BE2C (cell line): ENCODE results near the gene TRIM16. TPM values are rescaled to one million over a fixed set of nuclear protein-coding genes. Genes with fewer than 3 reads are reported as not detected.
"Not testable (repeated sequence)": the region's sequence is repeated elsewhere in the genome, so short reads cannot be mapped to it uniquely, and the experiment has no call there.

Experiments
- DNase-seq: peaks from one replicate; pipeline ENCODE4 v3.0.0-alpha.2; 2020
- H3K27me3 ChIP-seq: fragments of 250-450 bp; sonication (Bioruptor Pico); 2 replicates; pipeline ENCODE4 v1.5.1; 2020; ENCODE audit warnings: mild to moderate bottlenecking
- H3K36me3 ChIP-seq: fragments of 250-450 bp; sonication (Bioruptor Pico); 2 replicates; pipeline ENCODE4 v1.5.1; 2020; ENCODE audit warnings: mild to moderate bottlenecking
- H3K4me1 ChIP-seq: fragments of 250-450 bp; sonication (Bioruptor Pico); 2 replicates; pipeline ENCODE4 v1.5.1; 2020
- H3K4me3 ChIP-seq: 2 replicates; pipeline ENCODE4 v1.5.1; 2011; ENCODE audit warnings: low read depth, low read length
- H3K9me3 ChIP-seq: fragments of 250-450 bp; sonication (Bioruptor Pico); 2 replicates; pipeline ENCODE4 v1.5.1; 2020
- polyA plus RNA-seq: library from polyadenylated mRNA; unstranded; fragments of >200 nt; gene quantifications from one replicate; pipeline ENCODE4 v1.2.1, GENCODE V29; 2012; ENCODE audit warnings: low read depth, missing spikeins; ENCODE audit not compliant: insufficient read length, insufficient read depth

Gene TRIM16
- 45.3 TPM for polyA plus RNA-seq

DNA sequence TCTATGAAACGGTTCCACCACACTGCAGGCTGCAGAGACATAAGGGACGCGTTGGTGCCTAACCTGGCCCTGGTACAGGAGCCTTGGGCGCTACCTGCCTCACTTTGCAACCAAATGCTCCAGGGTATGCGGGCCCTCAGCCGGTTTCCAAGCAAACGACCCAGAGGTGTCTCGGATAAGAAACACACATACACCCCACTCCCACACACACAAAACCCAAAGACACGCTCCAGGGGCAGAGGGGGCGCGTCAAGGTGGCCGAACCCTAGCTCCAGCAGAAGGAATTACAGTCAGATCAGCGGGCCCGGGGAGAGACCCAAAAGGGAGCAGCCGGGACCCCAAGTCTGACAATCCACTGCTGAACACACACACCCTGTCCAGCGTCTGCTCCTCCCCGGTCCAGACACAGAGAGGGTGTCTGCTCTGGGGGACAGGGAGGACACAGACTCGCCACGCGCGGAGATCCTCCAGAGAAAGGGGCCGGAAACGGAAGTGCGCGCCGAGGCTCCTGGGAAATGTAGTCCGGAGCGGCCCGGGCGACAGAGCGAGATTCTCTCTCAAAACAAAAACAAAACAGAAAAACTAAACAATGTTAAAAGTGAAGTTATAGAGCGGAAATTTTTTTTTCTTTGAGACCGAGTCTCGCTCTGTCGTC, at the start of gene TRIM16:
Gene TRIM16 (minus strand): TSS at position 488 of the 655 bp plus-strand sequence. CDS start 32,702 bp downstream, outside the sequence.
- H3K4me3 ChIP-seq, result peak within 1 kb of the TSS; percentile 63
- H3K4me1 ChIP-seq, H3K9me3 ChIP-seq, H3K36me3 ChIP-seq, H3K27me3 ChIP-seq: not testable (repeated sequence)
- peak; percentile 64 for DNase-seq

DNA sequence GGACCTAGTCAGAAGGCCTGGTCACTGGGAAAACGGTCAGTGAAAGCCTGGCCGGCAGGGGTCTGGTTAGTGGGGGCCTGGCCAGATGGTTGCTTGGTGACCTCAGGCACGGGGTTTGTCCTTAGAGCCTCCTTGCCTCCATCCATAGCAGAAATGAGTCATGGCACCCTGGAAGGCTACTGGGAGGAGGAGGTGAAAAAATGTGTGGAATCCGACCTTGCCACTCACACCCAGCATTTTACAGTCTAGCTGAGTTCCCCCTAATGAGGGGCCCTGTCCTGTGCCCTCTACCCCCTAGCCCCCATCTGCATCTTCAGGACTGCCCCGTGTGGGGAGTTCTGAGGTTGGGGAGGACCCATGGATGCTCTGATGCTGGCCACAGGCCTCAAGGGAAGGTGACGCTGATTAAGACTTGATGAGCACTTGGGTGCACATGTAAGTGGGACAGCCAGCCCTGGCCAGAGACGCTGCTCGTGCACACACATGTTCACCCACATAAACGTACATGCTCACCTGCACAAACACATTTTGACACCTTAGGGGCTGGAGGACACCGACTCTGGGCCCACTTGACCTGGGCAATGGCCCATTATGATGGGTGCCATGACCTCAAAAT, 49.2 kb upstream of the TRIM16 start:
- H3K36me3 ChIP-seq, H3K9me3 ChIP-seq, H3K4me3 ChIP-seq, H3K27me3 ChIP-seq, H3K4me1 ChIP-seq, DNase-seq: not testable (repeated sequence)

- H3K36me3 ChIP-seq, DNase-seq, H3K27me3 ChIP-seq, H3K4me1 ChIP-seq, H3K4me3 ChIP-seq, H3K9me3 ChIP-seq: not testable (repeated sequence)
Observed at GRCh38 chr17:15731900-15732299, 47.8 kb upstream of the TRIM16 start, which contains the start of gene TBC1D26. Gene TBC1D26 (plus strand): TSS chr17:15732283. CDS start chr17:15735349, 3,066 bp downstream.

DNA sequence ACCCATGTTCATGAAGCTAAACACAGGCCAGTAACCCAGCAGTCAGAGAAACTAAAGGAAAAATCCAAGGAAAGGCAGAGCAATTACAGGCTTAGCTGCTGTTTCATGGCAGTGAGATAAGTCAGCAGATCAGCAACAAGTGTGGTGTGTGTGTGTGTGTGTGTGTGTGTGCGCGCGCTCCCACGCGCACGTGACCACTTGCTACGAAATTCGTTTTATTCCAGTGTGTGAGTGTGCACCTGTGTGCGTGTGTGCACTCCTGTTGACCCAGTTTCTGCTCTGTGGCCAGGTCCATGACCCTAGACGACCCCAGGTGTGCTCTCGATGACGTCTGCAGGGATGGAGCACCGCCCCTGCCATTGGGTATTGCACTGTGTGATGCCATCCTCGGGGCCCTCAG, 46.4 kb upstream of the TRIM16 start:
- not testable (repeated sequence) for H3K4me1 ChIP-seq, H3K4me3 ChIP-seq, DNase-seq, H3K9me3 ChIP-seq, H3K27me3 ChIP-seq, H3K36me3 ChIP-seq

DNA sequence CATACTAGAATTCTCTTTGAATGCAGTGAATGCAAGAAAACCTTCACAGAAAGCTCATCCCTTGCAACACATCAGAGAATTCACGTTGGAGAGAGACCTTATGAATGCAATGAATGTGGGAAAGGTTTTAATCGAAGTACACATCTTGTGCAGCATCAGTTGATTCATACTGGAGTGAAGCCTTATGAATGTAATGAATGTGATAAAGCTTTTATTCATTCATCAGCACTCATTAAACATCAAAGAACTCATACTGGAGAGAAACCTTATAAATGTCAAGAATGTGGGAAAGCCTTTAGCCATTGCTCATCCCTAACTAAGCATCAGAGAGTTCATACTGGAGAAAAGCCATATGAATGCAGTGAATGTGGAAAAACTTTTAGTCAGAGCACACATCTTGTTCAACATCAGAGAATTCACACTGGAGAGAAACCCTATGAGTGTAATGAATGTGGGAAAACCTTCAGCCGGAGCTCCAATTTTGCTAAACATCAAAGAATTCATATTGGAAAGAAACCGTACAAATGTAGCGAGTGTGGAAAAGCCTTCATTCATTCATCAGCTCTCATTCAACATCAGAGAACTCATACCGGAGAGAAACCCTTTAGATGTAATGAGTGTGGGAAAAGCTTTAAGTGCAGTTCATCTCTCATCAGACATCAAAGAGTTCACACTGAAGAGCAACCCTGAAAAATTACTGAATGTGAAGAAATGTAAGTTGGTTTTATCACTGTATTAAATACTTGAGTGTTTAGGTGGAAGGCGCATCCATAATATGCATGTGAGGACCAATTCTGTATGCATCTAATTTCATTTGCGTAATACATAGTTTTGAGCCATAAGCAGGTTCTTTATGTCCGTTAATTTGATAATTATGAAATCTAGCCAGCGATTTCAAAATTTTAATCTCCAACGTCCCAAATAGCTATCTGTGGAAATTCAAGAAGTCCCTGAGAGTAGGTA, 32.8 kb upstream of the TRIM16 start:
- not testable (repeated sequence) for H3K9me3 ChIP-seq, DNase-seq, H3K4me3 ChIP-seq, H3K36me3 ChIP-seq, H3K4me1 ChIP-seq, H3K27me3 ChIP-seq

- not testable (repeated sequence) for H3K9me3 ChIP-seq, H3K4me3 ChIP-seq, DNase-seq, H3K27me3 ChIP-seq, H3K4me1 ChIP-seq
- peaks cover 11% of the 10 kb centered on the region for H3K36me3 ChIP-seq
Observed at GRCh38 chr17:15708879-15709278, 24.8 kb upstream of the TRIM16 start.

- H3K36me3 ChIP-seq, result peaks cover 11% of the 10 kb centered on the region
- H3K9me3 ChIP-seq, H3K27me3 ChIP-seq, DNase-seq, H3K4me1 ChIP-seq, H3K4me3 ChIP-seq: not testable (repeated sequence)
Observed at GRCh38 chr17:15704813-15705212, 20.7 kb upstream of the TRIM16 start.

DNA sequence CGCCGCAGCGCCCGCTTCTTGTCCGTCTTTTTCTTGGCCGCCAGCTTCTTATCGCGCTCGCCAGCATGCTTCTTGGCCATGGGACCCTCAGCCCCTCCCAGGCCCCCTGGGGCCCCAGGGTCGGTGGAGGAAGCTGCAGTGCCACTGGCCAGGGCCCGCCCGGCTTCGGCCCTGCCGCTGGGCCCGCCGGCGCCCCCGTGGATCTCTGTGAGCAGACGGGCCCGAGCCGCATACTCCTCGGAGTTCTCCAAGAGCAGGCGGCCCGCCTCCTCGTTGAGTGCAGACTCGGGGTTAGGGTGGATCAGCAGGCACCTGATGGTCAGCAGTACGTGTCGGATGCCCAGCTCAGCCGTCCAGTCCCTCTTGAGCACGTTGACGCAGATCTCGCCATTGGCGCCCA, 20.1 kb upstream of the TRIM16 start:
- H3K4me1 ChIP-seq, H3K9me3 ChIP-seq, DNase-seq, H3K27me3 ChIP-seq, H3K4me3 ChIP-seq: not testable (repeated sequence)
- H3K36me3 ChIP-seq, result peaks cover 11% of the 10 kb centered on the region

DNA sequence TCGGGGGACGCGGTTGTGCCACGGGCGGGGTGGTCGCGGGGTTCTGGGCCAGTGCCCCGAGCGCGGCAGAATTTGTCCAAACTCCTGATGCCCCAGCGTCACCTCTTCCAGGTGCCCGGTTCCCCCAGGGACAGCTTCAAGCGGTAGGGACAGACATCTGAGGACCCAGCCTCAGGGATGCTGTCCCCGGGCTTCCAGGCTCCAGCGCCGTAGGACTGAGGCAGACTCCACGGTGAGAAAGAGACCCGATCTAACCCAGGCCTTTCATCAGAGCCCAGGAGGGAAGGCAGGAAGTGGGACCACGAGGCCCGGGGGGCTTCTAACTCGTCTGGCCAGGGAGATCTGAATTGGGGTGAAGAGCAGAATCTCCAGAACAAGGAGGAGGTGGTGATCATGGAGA, 15.8 kb upstream of the TRIM16 start:
- peak overlapping the region; percentile 55 for H3K4me3 ChIP-seq
- not testable (repeated sequence) for H3K9me3 ChIP-seq, H3K4me1 ChIP-seq, H3K27me3 ChIP-seq, H3K36me3 ChIP-seq, DNase-seq

DNA sequence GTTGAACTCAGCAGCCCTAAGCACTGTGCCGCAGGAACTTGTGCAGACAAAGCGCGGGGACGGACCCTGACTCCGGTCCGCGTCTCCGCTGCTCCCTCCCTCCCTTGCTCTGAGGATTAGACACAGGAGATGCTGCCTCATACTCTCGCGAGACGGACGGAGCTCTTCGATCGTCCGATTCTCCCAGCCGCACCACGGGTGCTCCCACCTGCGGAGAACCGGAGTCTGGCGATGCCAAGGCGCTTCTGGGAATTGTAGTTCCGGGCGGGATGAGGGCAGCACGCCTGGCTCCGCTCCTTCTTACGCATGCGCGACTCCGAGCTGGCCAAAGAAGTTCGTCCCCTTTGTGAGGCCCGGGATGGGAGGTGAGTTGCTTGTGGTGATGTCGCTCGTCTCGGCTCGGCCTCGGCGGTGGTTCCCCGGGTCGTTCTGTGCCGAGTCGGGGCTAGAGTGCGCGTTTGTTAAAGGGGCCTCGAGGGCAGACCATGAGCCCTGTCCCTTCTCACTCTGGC, 15.4 kb upstream of the TRIM16 start, which contains the start of gene ZNF286A:
Gene ZNF286A (plus strand): TSS at position 340 of the 512 bp plus-strand sequence. CDS start 578 bp downstream, outside the sequence.
- peak within 1 kb of the TSS; percentile 55 for H3K4me3 ChIP-seq
- H3K4me1 ChIP-seq, H3K27me3 ChIP-seq: not testable (repeated sequence)

DNA sequence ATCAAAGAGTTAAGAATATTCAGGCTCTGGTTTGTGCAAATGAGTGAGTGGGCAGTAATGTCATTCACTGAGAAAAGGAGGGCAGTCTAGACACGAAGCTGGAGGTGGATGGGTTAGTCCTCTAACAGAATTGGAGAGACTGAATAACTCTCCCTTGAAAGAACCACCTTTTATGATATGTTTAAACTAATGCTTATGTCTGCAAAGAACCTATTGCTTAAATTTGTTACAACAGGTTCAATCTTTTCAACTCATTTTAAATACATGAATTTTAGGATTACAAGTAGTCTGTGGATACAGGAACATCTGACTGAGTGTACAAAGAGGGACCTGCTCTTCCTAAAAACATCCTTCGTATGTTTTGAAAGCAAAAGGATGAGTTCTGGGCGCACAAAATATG, 14.9 kb upstream of the TRIM16 start:
- not testable (repeated sequence) for H3K27me3 ChIP-seq, DNase-seq, H3K4me1 ChIP-seq, H3K9me3 ChIP-seq, H3K36me3 ChIP-seq
- H3K4me3 ChIP-seq, result peak overlapping the region; percentile 55

More for the DNA sequence above, 15.4 kb upstream of the TRIM16 start, which contains the start of gene ZNF286A:
- DNase-seq, result peak; percentile 99
- not testable (repeated sequence) for H3K36me3 ChIP-seq, H3K9me3 ChIP-seq

GRCh38 chr17:15687494-15687893, 3.4 kb upstream of the TRIM16 start:
- H3K27me3 ChIP-seq, H3K4me3 ChIP-seq, H3K36me3 ChIP-seq, H3K9me3 ChIP-seq, H3K4me1 ChIP-seq, DNase-seq: not testable (repeated sequence)

- not testable (repeated sequence) for DNase-seq, H3K4me3 ChIP-seq
Observed at GRCh38 chr17:15683135-15683534, 976 bp downstream of the TRIM16 start.

DNA sequence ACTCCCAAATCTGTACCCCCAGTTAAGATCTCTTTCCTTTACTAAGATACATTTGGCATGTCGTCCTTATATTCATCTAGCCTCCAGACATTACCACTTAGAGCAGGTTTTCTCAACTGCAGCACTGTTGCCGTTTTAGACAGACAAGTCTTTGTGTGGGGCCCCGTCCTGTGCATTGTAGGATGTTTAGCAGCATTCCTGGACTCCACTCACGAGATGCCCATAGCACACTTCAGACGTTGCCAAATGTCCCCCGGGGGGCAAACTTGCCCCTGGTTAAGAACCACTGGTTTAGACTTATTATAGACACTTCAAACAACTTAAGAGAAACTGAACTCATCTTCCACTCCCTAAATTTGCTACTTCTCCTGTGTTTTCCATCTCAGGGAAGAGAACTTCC, 8.1 kb downstream of the TRIM16 start:
- DNase-seq, H3K4me1 ChIP-seq, H3K36me3 ChIP-seq, H3K9me3 ChIP-seq, H3K27me3 ChIP-seq, H3K4me3 ChIP-seq: not testable (repeated sequence)

More at GRCh38 chr17:15683135-15683534, 976 bp downstream of the TRIM16 start:
- H3K9me3 ChIP-seq, H3K27me3 ChIP-seq, H3K4me1 ChIP-seq, H3K36me3 ChIP-seq: not testable (repeated sequence)

DNA sequence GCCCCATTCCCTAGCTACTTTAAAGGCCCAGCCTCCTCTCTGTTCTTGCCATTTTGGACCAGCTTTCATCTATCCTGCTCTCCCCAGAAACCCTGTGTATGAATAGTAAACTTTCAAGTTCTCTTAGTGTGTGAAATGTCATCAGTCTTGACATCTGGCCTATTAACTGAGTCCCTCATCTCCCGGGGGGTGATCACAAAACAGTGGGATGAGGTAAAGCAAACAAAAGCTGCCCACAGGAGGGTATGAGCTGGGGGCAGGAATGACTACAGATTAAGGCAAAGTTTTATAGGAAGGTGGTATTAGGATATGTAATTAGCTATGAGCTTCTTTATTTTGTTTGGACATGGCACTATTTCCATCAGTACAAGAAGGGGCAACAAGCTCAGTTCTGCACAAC, 9.5 kb downstream of the TRIM16 start:
- not testable (repeated sequence) for H3K4me3 ChIP-seq, H3K27me3 ChIP-seq, H3K9me3 ChIP-seq, H3K36me3 ChIP-seq, H3K4me1 ChIP-seq, DNase-seq
